ENCODE measurements around the gene LZTR1.

LZTR1 gene

DNA sequence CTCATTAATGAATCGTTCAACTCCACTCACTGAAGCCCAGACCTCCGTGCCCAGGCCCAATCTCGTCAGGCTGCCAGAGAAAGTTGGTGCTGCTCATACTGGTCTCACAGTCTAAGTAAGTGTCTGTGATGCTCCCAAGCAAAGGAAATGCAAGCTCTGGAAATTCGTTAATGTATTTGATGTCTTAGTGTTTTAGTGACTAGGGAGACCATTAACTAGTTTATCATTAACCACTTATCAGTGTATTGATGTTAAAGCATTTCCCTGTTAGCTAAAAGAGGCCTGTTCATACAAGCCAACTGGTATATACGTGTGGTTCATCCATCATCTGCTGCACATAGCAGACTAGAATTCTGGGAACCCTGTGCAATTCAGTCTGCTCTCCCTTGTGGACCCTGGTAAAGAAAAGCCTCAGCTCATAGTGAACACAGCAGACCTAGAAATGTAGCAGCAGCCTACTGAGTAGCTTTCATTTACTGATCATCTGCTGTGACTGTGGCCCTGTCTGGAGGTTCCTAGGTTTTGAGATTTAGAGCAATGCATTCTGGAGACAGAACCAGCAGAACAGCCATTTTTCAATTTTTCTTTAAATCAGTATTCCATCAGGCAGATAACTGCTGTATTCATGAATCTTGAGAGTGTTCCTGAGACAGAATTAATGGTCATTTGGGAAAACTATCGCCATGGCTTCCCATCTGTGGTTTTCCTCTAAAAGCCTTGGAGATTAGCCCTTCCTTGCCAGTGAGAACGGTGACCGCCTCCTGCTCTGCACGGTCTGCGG lies 30.8 kb upstream of the LZTR1 start:
- DNase-seq: no peak

DNA sequence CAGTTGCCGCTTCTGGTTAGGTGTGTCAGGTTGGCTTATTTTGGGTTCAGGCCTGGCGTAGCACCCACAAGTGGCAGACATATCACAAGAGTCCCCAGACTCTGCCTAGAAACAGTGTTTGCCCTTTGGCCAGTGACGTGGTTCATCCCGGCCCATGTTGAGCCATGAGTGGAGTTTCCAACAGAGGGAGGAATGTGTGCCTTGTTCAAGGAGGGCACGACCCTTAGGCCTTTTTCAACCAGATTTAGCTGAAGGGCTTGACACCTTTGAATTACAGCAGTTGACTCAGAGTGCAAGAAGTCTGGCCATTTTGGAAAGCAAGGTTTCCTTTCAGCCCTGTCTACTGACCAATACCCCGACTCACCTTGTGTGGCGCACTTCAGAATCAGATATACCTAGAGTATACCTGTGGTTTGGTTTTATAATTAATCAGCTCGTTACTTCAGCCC lies 30.1 kb upstream of the LZTR1 start:
- DNase-seq: no peak

DNA sequence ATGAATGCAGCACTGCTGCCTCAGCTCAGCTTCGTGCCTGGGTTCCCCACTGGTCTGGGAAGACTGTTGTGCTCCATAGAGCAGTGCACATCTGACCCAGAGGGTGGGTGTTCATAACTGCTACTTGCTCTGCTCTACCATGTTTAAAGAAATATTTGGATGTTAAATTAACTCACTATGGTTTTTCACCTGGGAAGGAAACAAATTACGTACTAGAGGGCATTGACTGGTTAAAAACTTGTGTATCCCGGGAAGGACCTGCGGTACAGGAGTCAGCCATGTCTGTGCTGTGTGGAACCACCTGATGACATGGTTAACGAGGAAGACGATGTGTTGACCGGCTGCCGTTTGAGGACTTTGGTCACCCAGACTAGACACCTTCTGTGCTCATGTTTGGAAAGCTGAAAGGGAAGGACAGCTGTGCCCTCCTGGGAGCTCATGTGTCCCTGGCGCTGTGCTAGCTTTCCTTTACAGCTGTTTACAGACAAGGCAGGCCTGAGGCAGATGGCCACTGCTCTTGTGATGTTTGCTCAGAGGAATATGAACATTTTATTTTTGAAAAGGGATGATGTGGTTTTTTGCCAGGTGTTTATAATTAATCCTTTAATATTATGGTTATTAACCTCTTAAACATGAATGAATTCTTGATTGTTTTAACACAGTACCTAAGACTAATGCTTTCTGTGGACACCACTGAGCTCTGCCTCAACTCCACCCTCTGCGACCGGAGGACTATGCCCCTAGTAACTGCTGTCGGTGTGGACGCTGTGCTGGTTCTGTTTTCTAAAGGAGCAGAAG lies 29.4 kb upstream of the LZTR1 start:
- no peak for DNase-seq

DNA sequence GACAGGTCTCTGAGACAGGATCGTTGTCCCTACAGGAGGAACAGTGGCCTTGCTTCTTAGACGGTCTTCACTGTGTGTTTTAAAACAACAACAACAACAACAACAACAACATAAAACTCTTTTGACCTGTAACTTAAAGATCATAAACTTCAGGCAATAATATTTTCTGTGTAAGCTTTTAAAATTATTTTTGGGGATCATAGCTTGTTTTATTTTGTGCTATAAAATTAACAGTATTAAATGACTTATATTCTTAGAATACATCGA lies 28.8 kb upstream of the LZTR1 start:
- no peak for DNase-seq

DNA sequence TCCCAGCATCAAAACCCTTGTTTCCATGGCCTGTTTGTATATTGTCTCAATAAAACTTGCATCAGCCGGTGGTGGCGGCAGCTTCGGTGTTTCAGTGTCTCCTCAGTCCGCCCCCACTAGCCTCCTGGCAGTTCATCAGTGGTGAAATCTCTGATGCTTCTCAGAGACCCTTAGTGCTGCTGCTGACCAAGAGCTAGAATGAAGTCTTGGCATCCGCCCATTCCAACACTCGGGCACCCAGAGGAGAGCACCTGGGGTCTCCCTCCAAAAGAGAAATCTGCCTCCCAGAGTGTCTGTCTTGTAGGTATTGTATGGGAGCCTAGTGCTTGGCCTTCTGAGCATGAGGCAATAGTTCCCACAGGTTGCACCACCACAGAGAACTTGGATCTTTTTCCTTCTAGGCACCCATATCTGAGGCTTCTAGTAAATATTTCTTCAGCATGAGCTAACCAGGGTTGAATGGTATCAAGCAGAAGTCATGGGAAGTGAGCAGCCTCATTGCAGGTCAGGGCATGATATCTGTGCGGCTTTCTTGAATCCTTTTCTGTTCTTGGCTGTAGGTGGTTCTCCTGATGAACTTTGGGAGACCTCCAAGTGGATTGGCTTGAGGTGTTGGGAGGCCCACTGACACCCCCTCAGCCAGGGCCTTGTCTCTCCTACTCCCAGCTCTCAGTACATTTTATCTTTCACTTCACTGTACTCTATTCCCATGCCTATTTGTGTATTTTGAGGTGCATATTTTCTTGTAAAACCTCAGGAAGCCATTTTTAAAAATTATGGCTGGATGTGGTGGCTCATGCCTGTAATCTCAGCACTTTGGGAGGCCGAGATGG lies 28.2 kb upstream of the LZTR1 start:
- DNase-seq: no peak

DNA sequence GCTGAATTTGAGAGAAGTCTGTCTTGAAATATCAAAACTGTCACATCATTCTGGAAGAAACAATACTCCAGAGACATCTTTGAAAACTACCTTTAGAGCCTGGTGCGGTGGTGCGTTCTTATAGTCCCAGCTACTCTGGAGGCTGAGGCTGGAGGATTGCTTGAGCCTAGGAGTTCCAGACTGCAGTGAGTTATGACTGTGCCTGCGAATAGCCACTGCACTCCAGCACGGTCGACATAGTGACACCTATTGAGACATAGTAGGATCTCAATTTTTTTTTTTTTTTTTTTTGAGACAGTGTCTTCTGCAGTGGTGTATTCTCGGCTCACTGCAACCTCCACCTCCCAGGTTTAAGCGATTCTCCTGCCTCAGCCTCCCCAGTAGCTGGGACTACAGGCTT lies 26.5 kb upstream of the LZTR1 start:
- DNase-seq: no peak

DNA sequence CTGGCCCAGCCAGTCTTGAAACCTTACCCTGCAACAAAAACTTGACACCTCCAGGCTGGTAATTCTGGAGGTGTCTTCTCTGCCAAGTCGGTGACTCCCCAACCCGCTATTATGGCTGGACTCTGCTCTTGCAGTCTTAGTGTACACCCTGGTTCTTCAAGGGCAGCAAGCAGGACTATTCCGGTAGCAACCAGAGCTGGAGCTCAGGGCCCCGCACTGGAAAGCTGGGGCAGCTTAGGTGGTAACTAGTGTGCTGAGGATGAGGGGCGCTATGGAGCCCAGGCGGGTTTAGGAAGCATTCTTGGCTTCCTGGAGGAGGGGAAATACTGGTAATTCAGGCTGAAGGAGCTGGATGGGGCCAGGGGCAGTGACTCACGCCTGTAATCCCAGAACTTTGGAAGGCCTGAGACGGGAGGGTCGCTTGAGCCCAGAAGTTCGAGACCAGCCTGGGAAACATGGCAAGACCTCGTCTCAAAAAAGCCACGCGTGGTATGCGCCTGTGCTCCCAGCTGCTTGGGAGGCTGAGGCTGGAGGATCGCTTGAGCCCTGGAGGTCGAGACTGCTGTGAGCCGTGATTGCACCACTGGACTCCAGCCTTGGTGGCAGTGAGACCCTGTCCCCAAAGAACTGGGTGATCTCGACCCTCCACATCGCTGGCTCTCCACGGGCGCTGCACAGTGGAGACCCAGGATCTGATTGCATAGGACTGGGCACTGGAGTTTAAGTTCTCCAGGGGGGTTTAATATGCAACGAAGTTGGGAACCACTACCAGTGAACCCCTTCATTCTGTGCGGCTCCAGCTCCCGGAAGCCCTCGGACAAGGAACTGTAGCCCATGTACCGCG lies 25.6 kb upstream of the LZTR1 start:
- no peak for DNase-seq

DNA sequence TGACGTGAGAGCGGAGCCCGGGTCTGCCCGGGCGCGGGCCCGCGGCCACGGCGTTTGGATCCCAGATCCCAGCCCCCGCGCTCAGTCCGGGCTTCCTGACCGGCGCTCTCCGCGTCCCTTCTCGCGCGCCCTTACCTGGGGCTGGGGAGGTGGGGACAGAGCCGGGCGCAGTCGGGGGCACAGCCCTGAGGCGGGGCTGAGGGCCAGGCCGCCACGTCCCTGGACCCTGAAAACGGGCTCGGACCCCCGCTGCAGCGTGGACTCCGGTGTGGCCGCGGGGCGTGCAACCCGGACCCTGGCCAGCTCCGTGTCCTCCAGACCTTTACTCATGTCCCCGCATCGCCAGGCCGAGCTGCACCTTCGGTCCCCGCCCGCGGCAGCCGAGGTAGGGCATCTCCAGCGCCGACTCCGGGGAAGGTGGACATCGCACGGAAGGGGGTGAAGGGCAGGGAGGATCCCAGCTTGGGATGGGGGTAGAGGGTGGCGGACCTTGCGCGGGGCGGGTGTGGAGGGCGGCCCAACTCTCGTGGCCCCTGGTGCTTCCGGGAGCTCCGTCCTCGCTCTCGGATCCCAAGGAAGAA lies 24.9 kb upstream of the LZTR1 start:
- no peak for DNase-seq

DNA sequence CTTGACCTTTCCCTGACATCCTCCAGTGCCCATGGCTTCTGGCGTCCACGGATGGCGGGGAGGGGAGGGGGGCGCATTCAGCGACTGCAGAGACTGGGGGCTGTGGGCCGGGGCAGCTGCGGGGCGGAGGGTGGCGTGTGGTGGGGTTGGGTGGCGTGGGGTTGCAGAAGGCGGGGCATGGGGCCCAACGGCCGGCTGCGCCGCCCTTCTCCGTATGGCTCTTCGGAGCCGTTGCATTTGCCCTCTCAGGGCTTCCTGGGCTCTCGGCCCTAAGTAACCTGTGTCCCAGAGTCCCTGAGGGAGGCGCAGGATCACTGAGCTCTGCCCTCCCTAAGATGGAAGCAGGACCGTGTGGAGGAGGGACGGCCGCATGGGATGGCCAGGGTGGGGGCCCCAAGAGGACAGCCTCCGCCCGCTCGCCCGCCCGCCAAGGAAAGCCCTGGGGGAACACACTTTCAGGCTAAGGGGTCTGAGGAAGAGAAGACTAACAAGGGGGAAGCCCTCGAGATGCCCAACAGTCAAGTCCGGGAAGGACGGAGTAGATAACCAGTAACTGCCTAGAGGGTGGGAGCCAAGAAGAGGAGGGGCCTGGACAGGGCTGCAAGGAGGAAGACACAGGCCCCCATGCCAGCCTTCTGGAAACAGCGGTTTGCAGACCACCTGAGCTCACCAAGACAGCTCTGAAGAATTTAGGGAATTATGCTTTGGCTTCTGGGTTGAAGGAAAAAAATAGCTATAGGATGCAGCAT lies 24.2 kb upstream of the LZTR1 start:
- DNase-seq: no peak

DNA sequence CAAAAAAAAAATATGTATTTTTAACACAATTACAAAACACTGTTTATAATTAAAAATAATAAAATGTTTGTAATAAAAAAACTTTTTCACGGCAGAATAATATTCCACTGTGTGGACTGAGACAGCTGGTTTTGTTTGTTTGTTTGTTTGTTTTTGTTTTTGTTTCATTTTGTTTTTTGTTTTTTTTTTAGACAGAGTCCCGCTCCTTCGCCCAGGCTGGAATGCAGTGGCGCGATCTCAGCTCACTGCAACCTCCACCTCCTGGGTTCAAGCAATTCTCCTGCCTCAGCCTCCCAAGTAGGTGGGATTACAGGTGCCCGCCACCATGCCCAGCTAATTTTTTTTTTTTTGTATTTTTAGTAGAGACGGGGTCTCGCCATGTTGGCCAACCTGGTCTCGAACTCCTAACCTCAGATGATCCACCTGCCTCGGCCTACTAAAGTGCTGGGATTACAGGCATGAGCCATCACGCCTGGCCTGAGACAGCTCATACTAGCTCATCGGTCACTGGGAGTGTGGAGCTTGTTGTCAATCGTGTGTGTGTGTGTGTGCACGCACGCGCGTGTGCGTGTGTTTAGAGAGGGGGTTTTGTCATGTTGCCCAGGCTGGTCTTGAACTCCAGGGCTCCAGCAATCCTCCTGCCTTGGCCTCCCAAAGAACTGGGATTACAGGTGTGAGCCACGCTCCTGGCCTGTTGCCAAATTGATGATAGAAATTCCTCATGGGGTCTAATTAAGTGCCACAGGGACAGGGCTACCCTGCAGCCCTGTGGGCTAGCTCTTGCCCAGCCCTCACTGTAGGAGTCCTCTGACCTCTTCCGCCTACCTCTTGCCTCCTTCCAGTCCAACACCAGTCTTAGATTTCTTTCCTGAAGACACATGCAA lies 22.3 kb upstream of the LZTR1 start:
- no peak for DNase-seq

DNA sequence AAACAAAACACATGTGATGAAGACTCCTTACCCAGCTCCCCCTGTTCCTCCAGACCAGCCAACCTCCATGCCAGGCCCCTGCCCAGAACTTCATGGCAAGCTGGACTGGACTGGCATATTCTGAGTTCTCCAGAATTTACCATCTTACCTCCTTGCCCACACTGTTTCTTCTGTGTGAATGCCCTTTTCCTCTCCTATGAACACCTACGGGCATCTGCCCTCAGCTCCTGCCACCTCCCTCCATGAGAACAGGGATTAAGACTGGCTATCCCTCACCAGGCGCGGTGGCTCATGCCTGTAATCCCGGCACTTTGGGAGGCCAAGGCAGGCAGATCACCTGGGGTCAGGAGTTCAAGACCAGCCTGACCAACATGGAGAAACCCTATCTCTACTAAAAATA lies 21.5 kb upstream of the LZTR1 start:
- no peak for DNase-seq

DNA sequence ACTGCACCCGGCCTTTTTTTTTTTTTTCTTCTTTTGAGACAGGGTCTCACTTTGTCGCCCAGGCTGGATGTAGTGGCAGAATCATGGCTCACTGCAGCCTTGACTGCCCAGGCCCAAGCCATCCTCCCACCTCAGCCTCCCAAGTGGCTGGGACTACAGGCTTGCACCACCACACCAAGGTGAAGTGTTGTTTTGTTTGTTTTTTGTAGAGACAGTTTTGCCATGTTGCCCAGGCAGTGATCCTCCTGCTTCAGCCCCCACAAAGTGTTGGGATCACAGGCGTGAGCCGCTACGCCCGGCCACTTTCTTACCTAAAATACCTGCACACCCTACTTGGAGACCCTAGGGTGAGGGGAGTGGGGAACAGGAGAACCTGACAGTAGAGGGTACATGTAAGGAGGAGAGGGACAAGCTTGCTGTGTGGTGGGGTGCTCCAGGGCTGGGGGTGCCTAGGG lies 19.6 kb upstream of the LZTR1 start:
- no peak for DNase-seq

DNA sequence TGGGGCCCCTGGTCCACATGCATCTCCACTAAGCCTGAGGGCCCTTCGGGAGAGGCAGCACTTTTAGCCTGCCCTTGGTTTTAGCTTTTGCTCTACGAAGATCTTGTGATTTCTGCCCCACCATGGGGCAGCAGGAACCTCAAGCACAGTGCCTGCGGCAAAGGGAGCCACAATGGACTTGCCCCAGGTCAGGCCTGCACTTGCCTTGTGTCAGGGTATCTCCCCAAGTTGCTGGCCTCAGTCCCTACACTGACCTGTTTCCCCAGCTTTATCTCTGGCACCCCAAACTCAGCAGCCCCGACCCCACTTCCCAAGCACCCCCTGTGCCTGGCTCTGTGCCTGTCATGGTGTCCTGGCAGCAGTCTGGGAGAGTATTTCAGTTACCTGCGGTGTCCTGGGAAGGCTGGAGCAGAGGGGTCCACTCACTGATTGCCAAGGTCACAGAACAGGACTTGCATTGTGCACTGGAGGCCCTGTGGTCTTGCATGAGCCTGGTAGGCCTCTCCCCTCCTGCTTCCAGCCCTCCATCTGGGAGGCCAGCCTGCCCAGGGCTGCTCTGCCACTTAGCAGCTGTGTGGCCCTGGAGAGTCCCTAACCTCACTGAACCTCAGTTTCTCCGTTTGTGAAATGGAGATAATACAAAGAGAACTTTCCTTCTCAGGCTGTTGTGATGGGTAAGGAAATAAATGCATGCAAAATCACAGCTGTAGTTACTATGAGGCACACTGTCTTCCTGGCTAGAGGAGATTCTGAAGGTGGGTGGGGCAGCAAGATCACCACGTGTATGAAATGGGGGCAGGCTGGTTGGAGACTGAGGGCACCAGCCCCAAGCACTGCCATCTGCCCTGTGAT lies 18.7 kb upstream of the LZTR1 start:
- no peak for DNase-seq

DNA sequence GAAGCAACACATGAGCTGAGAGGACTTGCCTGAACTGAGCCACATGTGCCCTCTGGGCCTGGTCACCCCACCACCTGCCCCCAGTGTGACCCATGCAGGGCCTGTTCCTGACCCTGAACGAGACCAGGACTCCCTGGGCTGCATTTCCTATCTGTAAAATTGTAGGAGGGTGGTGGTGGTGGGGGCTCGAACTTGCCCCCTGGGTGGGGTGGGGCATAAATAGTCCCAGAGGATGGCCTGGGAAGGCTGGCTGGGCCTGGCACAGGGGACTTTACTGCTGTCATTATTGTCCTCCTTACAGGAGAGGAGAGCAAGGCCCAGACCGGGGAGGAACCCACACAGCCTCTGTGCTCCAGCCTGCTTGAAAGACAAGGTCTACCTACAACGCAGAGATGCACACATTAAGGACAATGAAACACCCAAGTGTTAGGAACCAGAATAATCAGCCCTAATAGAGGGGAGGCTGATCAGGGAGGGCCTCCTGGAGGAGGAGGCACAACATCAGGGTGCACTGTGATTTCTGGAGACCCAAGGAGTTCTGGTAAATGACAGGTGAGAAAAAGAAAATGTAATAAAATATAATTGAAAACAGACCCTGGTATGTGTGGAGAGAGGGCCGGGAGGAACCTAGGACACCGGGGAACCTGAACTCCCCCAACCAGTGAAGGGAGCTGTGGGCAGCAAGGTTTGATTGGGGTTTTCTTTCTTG lies 17.9 kb upstream of the LZTR1 start:
- DNase-seq: no peak

DNA sequence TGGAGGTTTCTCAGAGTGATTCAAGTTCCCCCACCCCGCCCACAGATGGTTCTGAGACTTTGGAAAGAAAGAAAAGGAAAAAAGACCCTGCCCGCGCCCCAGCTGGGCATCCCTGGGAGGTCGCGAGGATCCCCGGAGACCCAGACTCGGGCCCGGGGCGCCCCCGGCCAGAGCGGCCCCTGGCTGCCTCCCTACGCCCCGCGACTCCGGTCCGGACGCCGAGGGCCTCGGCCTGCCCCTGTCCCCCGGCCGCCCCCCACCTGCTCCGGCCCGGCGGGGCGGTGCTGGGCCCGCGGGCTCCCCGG lies 17.3 kb upstream of the LZTR1 start:
- no peak for DNase-seq

DNA sequence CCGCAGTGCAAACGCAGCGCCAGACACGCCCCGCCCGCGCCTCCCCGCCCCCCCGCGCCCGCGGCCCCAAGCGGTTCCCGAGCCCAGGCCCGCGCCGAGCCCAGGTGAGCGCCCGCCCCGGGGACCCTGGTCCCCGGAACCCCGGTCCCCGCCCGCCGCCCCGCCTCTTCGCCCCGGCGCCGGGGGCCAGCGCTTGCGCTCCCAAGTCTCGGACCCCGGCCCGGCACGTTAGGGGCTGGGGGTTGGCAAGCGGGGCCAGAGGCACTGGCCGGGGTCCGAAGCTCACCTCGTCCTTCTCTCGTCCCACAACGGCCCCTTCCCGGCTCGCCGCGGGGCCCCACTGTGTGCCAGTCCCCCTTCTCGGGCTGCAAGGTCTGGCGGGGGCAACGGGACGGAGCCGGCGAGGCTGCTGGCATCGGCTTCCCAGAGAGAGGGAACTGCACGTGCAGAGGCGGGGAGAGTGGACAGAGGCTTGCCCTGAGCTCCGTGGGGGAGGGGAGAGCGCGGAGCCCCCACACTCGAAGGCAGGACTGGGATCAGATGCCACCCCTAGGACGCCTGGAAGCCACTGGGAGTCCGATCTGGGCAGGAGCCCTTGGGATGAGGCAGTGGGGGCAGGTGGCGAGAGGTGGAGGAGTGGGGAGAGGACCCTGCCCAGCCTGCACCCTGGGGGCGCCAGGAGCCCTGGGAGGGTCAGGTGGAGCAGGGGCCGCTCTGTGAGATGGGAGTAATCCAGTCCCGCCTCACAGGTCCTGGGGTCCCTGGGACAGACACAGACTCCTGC lies 16.8 kb upstream of the LZTR1 start:
- no peak for DNase-seq

DNA sequence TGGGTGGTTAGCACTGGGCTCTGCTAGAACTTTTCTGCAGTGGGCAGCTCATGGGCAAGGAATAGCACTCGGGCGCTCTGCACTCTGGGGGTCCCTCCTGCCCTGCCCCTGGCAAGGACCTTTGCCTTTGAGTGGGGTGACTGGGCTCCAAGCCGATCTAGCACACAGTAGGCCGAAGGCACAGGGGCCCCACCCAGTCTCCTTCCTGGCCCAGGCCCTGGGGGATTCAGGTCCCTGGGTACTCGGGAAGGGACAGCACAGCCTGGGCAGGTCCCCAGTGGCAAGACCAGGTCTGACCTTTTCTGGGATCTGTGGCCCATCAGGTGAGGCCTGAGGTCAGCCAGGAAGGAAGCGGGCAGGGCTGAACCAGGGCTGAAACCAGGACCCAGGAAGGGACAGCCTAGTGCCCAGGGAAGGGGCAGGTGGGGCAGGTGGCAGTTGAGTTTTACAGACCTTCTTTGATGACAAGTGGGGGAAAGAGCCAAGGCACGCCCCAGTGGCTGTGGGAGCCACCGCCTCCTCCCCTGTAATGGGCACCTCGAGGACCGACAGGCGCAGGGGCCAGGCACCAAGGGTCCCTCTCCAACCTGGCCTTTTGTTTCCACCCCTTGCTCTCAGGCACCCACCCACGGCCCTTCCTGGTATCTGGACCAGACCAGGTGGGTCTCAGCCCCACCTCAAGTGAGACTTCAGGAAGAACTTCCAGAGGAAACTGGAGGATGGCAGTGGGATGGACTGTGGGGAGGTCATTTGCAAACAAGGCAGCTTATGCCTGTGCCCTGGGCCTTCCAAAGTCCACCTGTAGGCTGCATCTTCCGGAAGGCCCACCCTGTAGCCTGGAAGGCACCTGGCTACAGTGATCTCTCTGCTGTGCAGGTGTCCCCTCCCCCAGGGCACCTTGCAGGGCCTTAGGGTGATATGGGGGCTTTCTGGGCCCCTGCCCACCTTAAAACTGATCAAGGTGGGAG lies 15.9 kb upstream of the LZTR1 start:
- no peak for DNase-seq
